Measurements from ENCODE around the gene ATN1. TPM values are rescaled to one million over a fixed set of nuclear protein-coding genes. Genes with fewer than 3 reads are reported as not detected.

The ATN1 gene
- polyA plus RNA-seq, 1 experiment = 15.9 TPM

- Histone ChIP-seq H3K4me3 (ENCODE audit: low read depth, low read length) (peak overlapping the region; percentile 60), H3K27me3 (ENCODE audit: control insufficient read depth, insufficient read depth, low read length) (no peaks in the 10 kb centered on the region), H3K36me3 (ENCODE audit: control insufficient read depth, insufficient read depth, low read length) (peaks cover 47% of the 10 kb centered on the region)
- POLR2A ChIA-PET = interaction anchor here (0.9 kb wide), 1 partner anchor 10 kb away, joined by 3 read pairs; no protein-coding TSS in a partner anchor
- DNase-seq (ENCODE audit: low read depth) = no peak
- TF ChIP-seq CTCF (IDR thresholded peaks at IDR 0.05; ENCODE audit: insufficient read depth, low read depth, low read length) = no peak
- CTCF ChIA-PET = interaction anchor here (0.7 to 10.0 kb wide), 9 partner anchors 8 to 68 kb away, joined by 3 to 129 read pairs (median 5); partner anchors contain the start of genes ATN1, ENO2 and SPSB2
These were observed 9.1 kb downstream of the ATN1 start for GRCh38 chr12:6936636-6937480.

- H3K4me3 ChIP-seq (ENCODE audit: low read depth, low read length) = peak overlapping the region; percentile 60
- POLR2A ChIA-PET = interaction anchor here (0.6 to 1.0 kb wide), 4 partner anchors 9 to 65 kb away, joined by 3 to 6 read pairs (median 4); partner anchors contain the start of gene SPSB2
- H3K27me3 ChIP-seq (ENCODE audit: control insufficient read depth, insufficient read depth, low read length) = no peaks in the 10 kb centered on the region
- CTCF ChIA-PET = interaction anchor here (0.5 to 10.0 kb wide), 22 partner anchors 9 to 188 kb away, joined by 3 to 129 read pairs (median 4); partner anchors contain the start of genes ATN1, C1RL, C1S and ENO2
- peak; percentile 97 for TF ChIP-seq CTCF (IDR thresholded peaks at IDR 0.05; ENCODE audit: insufficient read depth, low read depth, low read length)
- H3K36me3 ChIP-seq (ENCODE audit: control insufficient read depth, insufficient read depth, low read length) = peaks cover 47% of the 10 kb centered on the region
- peak; percentile 48 for DNase-seq (ENCODE audit: low read depth)
These were observed 10.0 kb downstream of the ATN1 start for GRCh38 chr12:6937481-6938352.

GRCh38 chr12:6938353-6939190, 10.8 kb downstream of the ATN1 start:
- no peak for DNase-seq (ENCODE audit: low read depth)
- no peaks in the 10 kb centered on the region for H3K27me3 ChIP-seq (ENCODE audit: control insufficient read depth, insufficient read depth, low read length)
- H3K36me3 ChIP-seq (ENCODE audit: control insufficient read depth, insufficient read depth, low read length) = peaks cover 47% of the 10 kb centered on the region
- ChIA-PET POLR2A (interaction anchor here (0.6 to 1.0 kb wide), 3 partner anchors 10 to 66 kb away, joined by 3 to 6 read pairs (median 5); partner anchors contain the start of gene SPSB2), CTCF (interaction anchor here (0.6 to 10.0 kb wide), 17 partner anchors 8 to 187 kb away, joined by 3 to 129 read pairs (median 5); partner anchors contain the start of genes ATN1, C1RL, C1S and ENO2)
- peak overlapping the region; percentile 60; the same call in 1 of the 2 replicates for H3K4me3 ChIP-seq (ENCODE audit: low read depth, low read length)
- TF ChIP-seq CTCF (IDR thresholded peaks at IDR 0.05; ENCODE audit: insufficient read depth, low read depth, low read length) = no peak

- Histone ChIP-seq H3K4me3 (ENCODE audit: low read depth, low read length) (no peak overlapping the region), H3K27me3 (ENCODE audit: control insufficient read depth, insufficient read depth, low read length) (no peaks in the 10 kb centered on the region), H3K36me3 (ENCODE audit: control insufficient read depth, insufficient read depth, low read length) (peaks cover 44% of the 10 kb centered on the region)
- TF ChIP-seq CTCF (IDR thresholded peaks at IDR 0.05; ENCODE audit: insufficient read depth, low read depth, low read length) = no peak
- CTCF ChIA-PET = interaction anchor here (1.2 to 10.0 kb wide), 11 partner anchors 15 to 186 kb away, joined by 3 to 129 read pairs (median 5); partner anchors contain the start of genes C1RL, ENO2, MLF2 and SPSB2
- POLR2A ChIA-PET = no interaction called here
- no peak for DNase-seq (ENCODE audit: low read depth)
These were observed 11.4 kb downstream of the ATN1 start for GRCh38 chr12:6939191-6939540.
